Activated naive CD4-positive, alpha-beta T cell treated with anti-CD3 and anti-CD28 coated beads, Interleukin-2, amount 50 U/mL, for 72 hours (primary cell): Measurements from ENCODE around the gene TRIM6. TPM values are rescaled to one million over a fixed set of nuclear protein-coding genes. Genes with fewer than 3 reads are reported as not detected.
A peak's percentile ranks its signal among the peaks of the same experiment; 100 is the strongest.
"Not testable (repeated sequence)": the region's sequence is repeated elsewhere in the genome, so short reads cannot be mapped to it uniquely, and the experiment has no call there.

ENCODE experiments used
- ATAC-seq, 2 donors: fragments of 150-1000 bp; cut with Tn5 transposase; 2 replicates each; pipeline ENCODE4 v1.10.0; 2021; ENCODE audit warnings: mild to moderate bottlenecking in 2 of 2, moderate library complexity in 2 of 2
- DNase-seq, 2 donors: peaks; one replicate each; pipeline ENCODE4 v3.0.0; 2021 to 2022; ENCODE audit warnings: low spot score in 2 of 2
- H3K27ac Mint-ChIP-seq, 2 donors: one replicate each; pipeline ENCODE4 v1.8.0; 2022; ENCODE audit warnings: mild to moderate bottlenecking in 2 of 2, mixed read lengths in 2 of 2
- H3K36me3 Mint-ChIP-seq, 2 donors: one replicate each; pipeline ENCODE4 v1.8.0; 2022; ENCODE audit warnings: mixed read lengths in 2 of 2
- H3K9me3 Mint-ChIP-seq, 2 donors: one replicate each; pipeline ENCODE4 v1.8.0; 2022; ENCODE audit warnings: mixed read lengths in 2 of 2
- total RNA-seq, 2 donors: library from RNA; stranded (reverse); gene quantifications; one replicate each; pipeline ENCODE4 v1.2.3, GENCODE V29; 2022

TRIM6 gene
- 1 to 10 TPM in 1 of 2 donors, under 1 TPM in 1; 0.80 to 1.6 TPM for total RNA-seq

GRCh38 chr11:5596607-5597201, at the start of gene TRIM6:
TRIM6 (plus strand) TSS chr11:5596637; CDS start chr11:5596898, 261 bp downstream.
- no peaks in the 10 kb centered on the region for H3K9me3 Mint-ChIP-seq
- H3K36me3 Mint-ChIP-seq = no peaks in the 10 kb centered on the region
- DNase-seq (no peak), ATAC-seq (peak; percentile 37 to 40)
- peak within 1 kb of the TSS in 1 of 2 donors; percentile 60 for H3K27ac Mint-ChIP-seq

GRCh38 chr11:5547982-5548381, 48.5 kb upstream of the TRIM6 start:
- no peaks in the 10 kb centered on the region for H3K9me3 Mint-ChIP-seq
- no peaks in the 10 kb centered on the region for H3K36me3 Mint-ChIP-seq
- no peak for DNase-seq
- ATAC-seq = no peak
- no peak overlapping the region for H3K27ac Mint-ChIP-seq

GRCh38 chr11:5548440-5548839, 48.0 kb upstream of the TRIM6 start, which contains the start of gene OR52H1:
OR52H1 (minus strand) TSS chr11:5548540; CDS start chr11:5545505, 3,035 bp downstream.
- Mint-ChIP-seq H3K36me3 (no peaks in the 10 kb centered on the region), H3K9me3 (no peaks in the 10 kb centered on the region), H3K27ac (no peak within 1 kb of the TSS)
- DNase-seq (no peak), ATAC-seq (no peak)

- Mint-ChIP-seq H3K27ac (peak overlapping the region in 1 of 2 donors; percentile 40), H3K36me3 (no peaks in the 10 kb centered on the region), H3K9me3 (no peaks in the 10 kb centered on the region)
- DNase-seq (no peak), ATAC-seq (peak; percentile 30 to 46)
Measured at GRCh38 chr11:5550440-5551095, 45.9 kb upstream of the TRIM6 start.

GRCh38 chr11:5553343-5553742, 43.1 kb upstream of the TRIM6 start:
- no peaks in the 10 kb centered on the region for H3K36me3 Mint-ChIP-seq

GRCh38 chr11:5556596-5557188, 39.7 kb upstream of the TRIM6 start:
- no peaks in the 10 kb centered on the region for H3K9me3 Mint-ChIP-seq
- DNase-seq (no peak), ATAC-seq (no peak)
- H3K27ac Mint-ChIP-seq = no peak overlapping the region
- no peaks in the 10 kb centered on the region for H3K36me3 Mint-ChIP-seq

More at GRCh38 chr11:5553343-5553742, 43.1 kb upstream of the TRIM6 start:
- DNase-seq (no peak), ATAC-seq (no peak)
- H3K27ac Mint-ChIP-seq = no peak overlapping the region
- H3K9me3 Mint-ChIP-seq = no peaks in the 10 kb centered on the region

- DNase-seq (no peak), ATAC-seq (no peak)
- H3K27ac Mint-ChIP-seq = no peak overlapping the region
- H3K36me3 Mint-ChIP-seq = no peaks in the 10 kb centered on the region
- no peaks in the 10 kb centered on the region for H3K9me3 Mint-ChIP-seq
Measured at GRCh38 chr11:5557751-5558150, 38.7 kb upstream of the TRIM6 start.

- DNase-seq = no peak
- ATAC-seq = no peak
- H3K9me3 Mint-ChIP-seq = peaks cover 3 to 8% of the 10 kb centered on the region in 2 donors
- peaks cover 4 to 5% of the 10 kb centered on the region in 2 donors for H3K36me3 Mint-ChIP-seq
- H3K27ac Mint-ChIP-seq = no peak overlapping the region
Measured at GRCh38 chr11:5564259-5565019, 32.0 kb upstream of the TRIM6 start.

GRCh38 chr11:5574654-5575053, 21.8 kb upstream of the TRIM6 start:
- no peaks in the 10 kb centered on the region for H3K36me3 Mint-ChIP-seq
- no peak for ATAC-seq
- no peak overlapping the region for H3K27ac Mint-ChIP-seq
- no peak for DNase-seq
- H3K9me3 Mint-ChIP-seq = no peaks in the 10 kb centered on the region

GRCh38 chr11:5575152-5575551, 21.3 kb upstream of the TRIM6 start:
- Mint-ChIP-seq H3K27ac (no peak overlapping the region), H3K9me3 (no peaks in the 10 kb centered on the region), H3K36me3 (no peaks in the 10 kb centered on the region)
- DNase-seq = no peak
- no peak for ATAC-seq

- Mint-ChIP-seq H3K9me3 (no peaks in the 10 kb centered on the region), H3K27ac (no peak overlapping the region), H3K36me3 (no peaks in the 10 kb centered on the region)
- no peak for DNase-seq
- no peak for ATAC-seq
Measured at GRCh38 chr11:5577101-5577500, 19.3 kb upstream of the TRIM6 start.

- H3K9me3 Mint-ChIP-seq = no peaks in the 10 kb centered on the region
- no peak for DNase-seq
Measured at GRCh38 chr11:5580577-5580976, 15.9 kb upstream of the TRIM6 start, which contains the start of gene OR52B6. OR52B6 (plus strand) TSS chr11:5580877; CDS start chr11:5580877, 0 bp downstream.

GRCh38 chr11:5581014-5581413, 15.4 kb upstream of the TRIM6 start:
- H3K36me3 Mint-ChIP-seq = no peaks in the 10 kb centered on the region
- no peak for ATAC-seq
- H3K9me3 Mint-ChIP-seq = no peaks in the 10 kb centered on the region
- no peak for DNase-seq
- H3K27ac Mint-ChIP-seq = no peak overlapping the region

More at GRCh38 chr11:5580577-5580976, 15.9 kb upstream of the TRIM6 start, which contains the start of gene OR52B6:
- Mint-ChIP-seq H3K36me3 (no peaks in the 10 kb centered on the region), H3K27ac (no peak within 1 kb of the TSS)
- no peak for ATAC-seq

GRCh38 chr11:5584458-5584857, 12.0 kb upstream of the TRIM6 start:
- H3K9me3 Mint-ChIP-seq, ATAC-seq, DNase-seq, H3K36me3 Mint-ChIP-seq, H3K27ac Mint-ChIP-seq: not testable (repeated sequence)

GRCh38 chr11:5589906-5590305, 6.5 kb upstream of the TRIM6 start:
- not testable (repeated sequence) for H3K9me3 Mint-ChIP-seq, ATAC-seq, DNase-seq, H3K27ac Mint-ChIP-seq, H3K36me3 Mint-ChIP-seq

- Mint-ChIP-seq H3K9me3 (peaks cover 0 to 5% of the 10 kb centered on the region in 2 donors), H3K36me3 (no peaks in the 10 kb centered on the region), H3K27ac (no peak overlapping the region)
- DNase-seq (no peak), ATAC-seq (peak in 1 of 2 donors; percentile 20)
Measured at GRCh38 chr11:5591613-5592012, 4.8 kb upstream of the TRIM6 start.

- H3K36me3 Mint-ChIP-seq = no peaks in the 10 kb centered on the region
- DNase-seq (no peak), ATAC-seq (no peak)
- H3K9me3 Mint-ChIP-seq = peaks cover 0 to 5% of the 10 kb centered on the region in 2 donors
- H3K27ac Mint-ChIP-seq = no peak overlapping the region
Measured at GRCh38 chr11:5592615-5593014, 3.8 kb upstream of the TRIM6 start.
